Measurements from ENCODE around the gene TK2. TPM values are rescaled to one million over a fixed set of nuclear protein-coding genes. Genes with fewer than 3 reads are reported as not detected.

The TK2 gene
- total RNA-seq = 42.2 and 62.9 TPM in 2 replicates

DNA sequence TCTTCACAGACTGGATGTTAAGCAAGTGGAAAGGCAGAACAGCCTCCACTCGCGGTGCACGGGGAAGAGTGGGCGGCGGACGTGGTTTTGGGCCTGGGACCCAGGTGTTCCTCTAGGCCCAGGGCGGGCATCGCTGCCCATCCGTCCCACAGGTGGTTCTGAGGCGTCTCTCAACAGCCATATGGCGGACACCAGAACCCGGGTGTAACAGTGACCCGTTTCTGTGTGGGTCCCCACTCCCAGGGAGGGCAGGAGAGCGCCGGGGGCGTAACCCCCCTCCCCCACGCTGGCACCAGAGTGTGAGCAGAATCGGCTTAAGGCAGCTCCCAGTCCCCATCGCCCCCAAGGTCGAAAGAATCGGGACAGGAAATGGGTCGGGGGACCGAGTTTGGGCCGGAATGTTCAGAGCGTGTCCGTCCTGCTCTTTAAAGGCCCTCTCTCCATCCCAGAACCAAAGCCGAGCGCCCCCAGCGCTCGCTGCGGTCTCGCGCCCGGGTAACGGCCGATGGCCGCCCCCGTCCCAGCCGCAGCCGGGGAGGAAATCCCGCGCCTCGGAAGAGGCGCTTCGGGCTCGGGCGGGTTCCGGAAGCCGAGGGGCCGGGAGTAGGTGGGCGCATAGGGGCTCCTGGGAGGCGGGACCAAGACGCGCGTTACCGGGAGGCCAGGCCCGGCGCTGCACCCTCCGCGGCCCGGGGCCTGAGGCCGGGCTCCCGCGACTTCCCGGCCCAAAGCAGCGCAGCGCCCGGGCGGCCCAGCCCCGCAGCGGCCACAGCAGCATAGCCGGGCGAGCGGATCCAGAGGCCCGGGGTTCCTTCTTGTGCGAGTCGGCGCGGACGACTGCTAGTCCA is at the start of gene TK2:
Gene TK2 (minus strand): TSS at position 839 of the 848 bp plus-strand sequence. CDS start 61 bp downstream, at position 778.

DNA sequence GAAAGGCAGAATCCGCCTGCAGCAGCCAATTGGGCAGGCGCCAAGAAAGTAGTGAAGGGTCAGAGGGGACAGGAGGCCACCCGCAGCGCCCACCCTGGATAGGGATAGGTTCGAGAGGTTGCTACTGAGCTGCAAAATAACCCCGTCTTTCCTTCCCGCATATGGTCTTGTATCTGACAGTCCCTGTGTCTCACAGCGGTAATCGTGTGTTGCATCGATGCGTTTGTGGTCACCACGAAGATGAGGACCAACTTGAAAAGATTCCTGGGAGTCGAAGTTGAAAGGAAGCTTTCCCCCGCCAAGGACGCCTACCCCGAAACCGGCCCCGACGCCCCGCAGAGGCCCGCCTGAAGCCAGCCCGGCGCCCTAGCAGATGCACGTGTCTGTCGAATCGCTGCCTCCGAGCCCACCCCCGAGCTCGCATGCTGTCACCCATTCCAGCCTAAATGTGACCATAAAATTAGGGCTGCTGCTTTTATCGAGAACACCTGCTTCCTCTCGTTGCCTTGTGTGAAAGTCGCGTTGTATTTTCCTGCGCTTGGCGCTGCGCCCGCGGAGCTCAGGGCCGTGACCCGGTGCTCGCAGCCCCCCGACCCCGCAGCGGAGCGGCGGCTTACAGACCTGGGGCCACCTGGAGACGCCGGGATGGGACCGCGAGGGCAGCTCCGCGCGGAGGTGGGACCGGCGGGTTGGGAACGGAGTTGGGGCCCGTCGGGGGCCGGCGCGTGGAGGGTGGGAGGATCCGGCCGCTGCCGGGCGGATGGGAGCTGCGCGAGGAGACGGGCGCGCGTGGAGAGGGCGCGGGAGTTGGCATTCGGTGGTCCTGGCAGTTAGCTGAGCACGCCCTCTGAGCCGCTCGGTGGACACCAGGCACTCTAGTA is 29.0 kb upstream of the TK2 start, which contains the start of gene CMTM2:
Gene CMTM2 (plus strand): TSS at position 813 of the 881 bp plus-strand sequence. CDS start 145 bp downstream, outside the sequence.

DNA sequence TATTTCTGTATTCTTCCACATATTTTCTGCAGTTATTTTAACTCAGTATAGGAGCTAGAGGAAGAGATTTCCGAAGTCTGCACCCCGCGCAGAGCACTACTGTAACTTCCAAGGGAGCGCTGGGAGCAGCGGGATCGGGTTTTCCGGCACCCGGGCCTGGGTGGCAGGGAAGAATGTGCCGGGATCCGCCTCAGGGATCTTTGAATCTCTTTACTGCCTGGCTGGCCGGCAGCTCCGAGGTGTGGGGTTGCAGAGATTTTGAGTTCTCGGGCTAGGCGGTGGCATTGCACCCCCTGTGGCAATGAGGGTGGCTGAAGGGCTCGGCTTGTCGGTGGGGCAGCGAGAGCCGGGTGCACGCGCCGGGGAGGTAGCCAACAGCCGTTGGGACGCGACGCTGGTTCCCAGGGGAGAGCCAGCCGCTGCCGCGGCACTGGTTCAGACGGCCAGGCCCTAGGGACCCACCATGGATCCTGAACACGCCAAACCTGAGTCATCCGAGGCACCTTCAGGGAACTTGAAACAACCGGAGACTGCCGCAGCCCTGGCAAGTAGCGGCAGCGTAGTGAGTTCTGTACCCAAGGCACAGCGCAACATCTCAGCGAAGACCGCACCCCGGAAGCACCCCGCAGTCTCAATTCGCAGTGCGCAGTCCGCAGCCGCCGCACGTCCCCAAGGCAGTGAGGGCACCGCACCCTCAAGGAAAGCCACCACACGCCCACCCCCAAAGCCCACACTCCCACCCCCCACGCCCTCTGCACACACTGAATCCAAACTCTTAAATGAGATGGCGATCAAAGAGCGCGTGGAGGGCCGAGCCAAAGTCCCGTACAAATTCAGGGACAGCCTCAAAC is 16.4 kb upstream of the TK2 start, which contains the start of gene CMTM1:
Gene CMTM1 (plus strand): TSS at position 389 of the 851 bp plus-strand sequence. CDS start 75 bp downstream, at position 464.

DNA sequence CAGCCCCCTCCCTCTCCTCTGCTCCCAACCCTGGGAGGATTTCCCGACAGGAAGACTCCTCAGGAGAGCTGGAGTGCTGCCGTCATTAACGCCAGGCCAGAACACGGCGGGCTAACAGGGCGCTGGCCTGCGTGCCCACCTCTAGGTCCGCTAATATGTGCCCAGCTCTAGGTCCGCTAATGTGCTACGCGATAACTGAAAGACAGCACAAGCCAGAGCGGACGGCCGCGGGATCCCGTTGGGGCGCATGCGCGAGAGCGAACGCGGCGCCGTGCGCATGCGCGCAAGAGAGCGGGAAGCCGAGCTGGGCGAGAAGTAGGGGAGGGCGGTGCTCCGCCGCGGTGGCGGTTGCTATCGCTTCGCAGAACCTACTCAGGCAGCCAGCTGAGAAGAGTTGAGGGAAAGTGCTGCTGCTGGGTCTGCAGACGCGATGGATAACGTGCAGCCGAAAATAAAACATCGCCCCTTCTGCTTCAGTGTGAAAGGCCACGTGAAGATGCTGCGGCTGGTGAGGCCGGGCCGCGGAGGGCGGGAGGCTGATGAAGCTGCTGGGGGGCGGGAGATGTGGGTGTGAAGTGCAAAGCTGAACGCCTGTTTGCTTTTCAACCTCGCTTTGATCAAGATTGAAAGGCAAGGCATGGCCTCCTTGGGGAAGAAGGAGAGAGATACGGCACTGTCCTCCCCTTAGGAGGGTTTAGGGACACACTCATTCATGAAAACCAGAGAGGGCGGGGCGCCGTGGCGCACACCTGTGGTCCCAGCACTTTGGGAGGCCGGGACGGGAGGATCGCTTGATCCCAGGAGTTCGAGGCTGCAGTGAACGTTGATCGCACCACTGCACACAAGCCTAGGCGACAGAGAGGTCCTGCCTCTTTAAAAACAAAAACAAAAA is 2.6 kb upstream of the TK2 start, which contains the start of gene CKLF:
Gene CKLF (plus strand): TSS at position 291 of the 892 bp plus-strand sequence. CDS start 140 bp downstream, at position 431.

Other genes starting within 250 kb of the TK2 start
- gene CDH5, start 183.4 kb downstream of the TK2 start, total RNA-seq = 4.2 and 23.2 TPM in 2 replicates
- gene BEAN1, start 122.8 kb downstream of the TK2 start, total RNA-seq = 0.19 and 0.28 TPM in 2 replicates
- 66.0 and 115 TPM in 2 replicates for gene CKLF, start 2.5 kb upstream of the TK2 start, total RNA-seq
- gene CMTM1, start 16.3 kb upstream of the TK2 start, total RNA-seq = 2.1 and 2.5 TPM in 2 replicates
- gene CMTM2, start 29.3 kb upstream of the TK2 start, total RNA-seq = not detected in 2 replicates
- gene CMTM3, start 54.6 kb upstream of the TK2 start, total RNA-seq = 7.6 and 17.4 TPM in 2 replicates
- 12.7 and 27.1 TPM in 2 replicates for gene CMTM4, start 146.6 kb upstream of the TK2 start, total RNA-seq
- gene DYNC1LI2, start 201.5 kb upstream of the TK2 start, total RNA-seq = 149 and 151 TPM in 2 replicates

Measured in regular cardiac myocyte (primary cell).